SK-N-SH (cell line): ENCODE measurements around the gene FIGN.

Experiments
- JUND ChIP-seq: IDR thresholded peaks from 2 replicates; pipeline ENCODE4 v1.4.0; 2012
- MAX ChIP-seq: IDR thresholded peaks from 2 replicates; pipeline ENCODE4 v1.4.0; 2012; ENCODE audit warnings: low read depth
- POLR2AphosphoS5 ChIP-seq: IDR thresholded peaks from 2 replicates; pipeline ENCODE4 v1.6.1; 2012; ENCODE audit warnings: low read depth, low read length
- REST ChIP-seq: IDR thresholded peaks from 2 replicates; pipeline ENCODE4 v1.6.1; 2012; ENCODE audit warnings: mild to moderate bottlenecking, low read depth, low read length, moderate library complexity
- RFX5 ChIP-seq: IDR thresholded peaks from 2 replicates; pipeline ENCODE4 v1.6.1; 2012; ENCODE audit warnings: mild to moderate bottlenecking, improper control_type of control experiment, low read length
- TF ChIP-seq, protein P1 (sequence below): IDR thresholded peaks from 2 replicates; pipeline ENCODE4 v1.4.0; 2012; ENCODE audit warnings: low read depth, borderline replicate concordance
- TF ChIP-seq, protein P2 (sequence below): fragments of 200-600 bp; sonication (generic); IDR thresholded peaks from 2 replicates; pipeline ENCODE4 v1.6.1; 2017; ENCODE audit warnings: antibody characterized with exemption, mild to moderate bottlenecking, moderate library complexity

DNA sequence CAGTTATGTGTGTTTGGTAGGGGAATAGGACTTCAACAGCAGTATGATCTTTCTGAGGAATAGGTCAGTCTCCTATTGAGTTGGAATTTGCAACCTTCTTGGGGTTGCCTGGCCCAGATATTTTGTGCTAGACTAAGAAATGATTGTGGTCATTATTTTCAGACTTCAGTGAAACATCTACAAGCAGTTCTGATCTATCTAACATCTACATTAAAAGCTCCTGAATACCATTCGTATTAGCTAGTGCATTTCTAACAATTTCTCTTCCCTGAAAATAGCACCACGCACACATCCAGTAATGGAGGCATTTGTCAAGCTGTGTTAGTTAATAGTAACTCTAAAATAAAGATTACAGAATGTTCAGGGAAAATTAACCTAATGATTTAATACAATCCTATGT is 179.3 kb downstream of the FIGN start:
- TF ChIP-seq, protein P1, sequence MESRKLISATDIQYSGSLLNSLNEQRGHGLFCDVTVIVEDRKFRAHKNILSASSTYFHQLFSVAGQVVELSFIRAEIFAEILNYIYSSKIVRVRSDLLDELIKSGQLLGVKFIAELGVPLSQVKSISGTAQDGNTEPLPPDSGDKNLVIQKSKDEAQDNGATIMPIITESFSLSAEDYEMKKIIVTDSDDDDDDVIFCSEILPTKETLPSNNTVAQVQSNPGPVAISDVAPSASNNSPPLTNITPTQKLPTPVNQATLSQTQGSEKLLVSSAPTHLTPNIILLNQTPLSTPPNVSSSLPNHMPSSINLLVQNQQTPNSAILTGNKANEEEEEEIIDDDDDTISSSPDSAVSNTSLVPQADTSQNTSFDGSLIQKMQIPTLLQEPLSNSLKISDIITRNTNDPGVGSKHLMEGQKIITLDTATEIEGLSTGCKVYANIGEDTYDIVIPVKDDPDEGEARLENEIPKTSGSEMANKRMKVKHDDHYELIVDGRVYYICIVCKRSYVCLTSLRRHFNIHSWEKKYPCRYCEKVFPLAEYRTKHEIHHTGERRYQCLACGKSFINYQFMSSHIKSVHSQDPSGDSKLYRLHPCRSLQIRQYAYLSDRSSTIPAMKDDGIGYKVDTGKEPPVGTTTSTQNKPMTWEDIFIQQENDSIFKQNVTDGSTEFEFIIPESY, result no peak
- no peak for TF ChIP-seq REST
- TF ChIP-seq, protein P2, sequence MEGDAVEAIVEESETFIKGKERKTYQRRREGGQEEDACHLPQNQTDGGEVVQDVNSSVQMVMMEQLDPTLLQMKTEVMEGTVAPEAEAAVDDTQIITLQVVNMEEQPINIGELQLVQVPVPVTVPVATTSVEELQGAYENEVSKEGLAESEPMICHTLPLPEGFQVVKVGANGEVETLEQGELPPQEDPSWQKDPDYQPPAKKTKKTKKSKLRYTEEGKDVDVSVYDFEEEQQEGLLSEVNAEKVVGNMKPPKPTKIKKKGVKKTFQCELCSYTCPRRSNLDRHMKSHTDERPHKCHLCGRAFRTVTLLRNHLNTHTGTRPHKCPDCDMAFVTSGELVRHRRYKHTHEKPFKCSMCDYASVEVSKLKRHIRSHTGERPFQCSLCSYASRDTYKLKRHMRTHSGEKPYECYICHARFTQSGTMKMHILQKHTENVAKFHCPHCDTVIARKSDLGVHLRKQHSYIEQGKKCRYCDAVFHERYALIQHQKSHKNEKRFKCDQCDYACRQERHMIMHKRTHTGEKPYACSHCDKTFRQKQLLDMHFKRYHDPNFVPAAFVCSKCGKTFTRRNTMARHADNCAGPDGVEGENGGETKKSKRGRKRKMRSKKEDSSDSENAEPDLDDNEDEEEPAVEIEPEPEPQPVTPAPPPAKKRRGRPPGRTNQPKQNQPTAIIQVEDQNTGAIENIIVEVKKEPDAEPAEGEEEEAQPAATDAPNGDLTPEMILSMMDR, result no peak
- no peak for TF ChIP-seq JUND
- TF ChIP-seq MAX, result no peak
- TF ChIP-seq RFX5, result no peak
- no peak for TF ChIP-seq POLR2AphosphoS5
